Measurements from ENCODE around the gene CATSPERZ. TPM values are rescaled to one million over a fixed set of nuclear protein-coding genes. Genes with fewer than 3 reads are reported as not detected.

The CATSPERZ gene
- total RNA-seq, 2 donors from 2014 or later: not detected

DNA sequence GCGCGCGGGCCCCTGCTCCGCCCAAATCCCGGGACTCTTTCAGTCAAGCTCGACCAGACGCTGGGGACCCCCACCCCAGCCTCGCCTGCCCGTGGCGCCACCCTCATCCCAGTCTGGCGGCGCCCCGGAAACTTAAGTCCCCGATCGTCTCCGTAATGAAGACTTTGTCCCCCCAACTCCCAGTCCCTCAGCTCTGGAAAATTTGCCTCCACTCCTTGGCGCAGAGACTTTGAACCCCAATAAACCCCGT lies 48.5 kb upstream of the CATSPERZ start:
- WGBS, 2 experiments (ENCODE audit: insufficient coverage in 1 of 2, insufficient read length in 1 of 2): 0% methylated on average over 16 to 18 of the region's 18 CpGs

DNA sequence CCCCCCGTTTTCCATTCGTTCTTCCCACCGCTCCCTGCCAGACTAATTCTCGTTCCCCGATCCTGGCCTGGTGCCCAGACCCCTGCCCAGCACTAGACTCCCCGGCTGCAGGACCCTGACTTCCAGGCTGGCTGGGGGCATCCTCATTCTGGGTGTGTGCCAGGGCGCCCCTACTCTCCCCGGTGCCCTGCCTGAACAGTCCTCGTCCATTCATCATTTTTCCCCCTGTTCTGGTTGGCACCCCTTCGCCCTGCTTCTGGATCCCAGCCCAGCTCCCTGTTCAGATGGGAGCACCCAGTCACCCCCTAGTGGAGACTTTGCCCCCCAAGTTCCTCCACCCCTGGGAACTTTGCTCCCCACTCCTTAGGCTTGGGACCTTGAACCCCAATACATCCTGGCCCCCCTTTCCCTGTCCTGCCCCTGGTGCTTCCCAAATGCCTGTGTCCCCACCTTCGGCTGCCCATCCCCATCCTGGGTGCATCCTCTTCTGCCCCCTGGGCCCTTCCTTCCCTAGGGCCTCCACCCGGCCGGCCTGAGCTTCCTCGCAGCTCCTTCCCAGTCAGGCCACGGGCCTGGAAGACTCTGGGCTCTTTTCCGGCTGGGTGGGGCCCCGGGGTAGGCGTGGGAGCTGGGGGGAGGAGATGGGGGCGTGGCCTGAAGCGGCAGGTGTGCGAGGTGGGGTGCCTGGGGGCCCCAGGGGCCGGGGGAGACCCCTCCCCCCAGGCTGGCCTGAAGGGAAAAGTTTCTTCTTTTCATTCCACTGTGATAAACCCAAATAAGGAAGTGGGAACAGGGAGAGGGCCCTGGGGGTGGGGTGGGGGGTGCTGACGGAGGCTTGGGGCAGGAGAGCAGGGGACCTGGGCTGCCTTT lies 47.9 kb upstream of the CATSPERZ start:
- Mint-ChIP-seq H3K9me3 (no peaks in the 10 kb centered on the region), H3K4me3 (peak overlapping the region; percentile 86), H3K4me1 (peaks cover 29% of the 10 kb centered on the region), H3K27me3 (ENCODE audit: insufficient read depth) (no peaks in the 10 kb centered on the region), H3K27ac (peak overlapping the region; percentile 85), H3K36me3 (ENCODE audit: low read depth) (peaks cover 14% of the 10 kb centered on the region)
- peak overlapping the region; percentile 69 for H3K9ac ChIP-seq (ENCODE audit: extremely low read depth, low read length, poor library complexity, severe bottlenecking)
- peaks cover 11% of the 10 kb centered on the region for H3K4me1 ChIP-seq (ENCODE audit: control insufficient read depth, insufficient read depth, low read length)
- no peaks in the 10 kb centered on the region for H3K9me3 ChIP-seq (ENCODE audit: control insufficient read depth, low read length)
- no peak overlapping the region for H3K27ac ChIP-seq (ENCODE audit: low read depth, low read length)
- DNase-seq: peak; percentile 72
- H3K4me3 ChIP-seq (ENCODE audit: low read length): peak overlapping the region; percentile 94
- H3K36me3 ChIP-seq (ENCODE audit: control insufficient read depth, insufficient read depth, low read length): peaks cover 33% of the 10 kb centered on the region
- 6 to 12% methylated on average over 9 to 21 of the region's 23 CpGs for WGBS, 2 experiments (ENCODE audit: insufficient coverage in 1 of 2, insufficient read length in 1 of 2)
- TF ChIP-seq, protein P1, sequence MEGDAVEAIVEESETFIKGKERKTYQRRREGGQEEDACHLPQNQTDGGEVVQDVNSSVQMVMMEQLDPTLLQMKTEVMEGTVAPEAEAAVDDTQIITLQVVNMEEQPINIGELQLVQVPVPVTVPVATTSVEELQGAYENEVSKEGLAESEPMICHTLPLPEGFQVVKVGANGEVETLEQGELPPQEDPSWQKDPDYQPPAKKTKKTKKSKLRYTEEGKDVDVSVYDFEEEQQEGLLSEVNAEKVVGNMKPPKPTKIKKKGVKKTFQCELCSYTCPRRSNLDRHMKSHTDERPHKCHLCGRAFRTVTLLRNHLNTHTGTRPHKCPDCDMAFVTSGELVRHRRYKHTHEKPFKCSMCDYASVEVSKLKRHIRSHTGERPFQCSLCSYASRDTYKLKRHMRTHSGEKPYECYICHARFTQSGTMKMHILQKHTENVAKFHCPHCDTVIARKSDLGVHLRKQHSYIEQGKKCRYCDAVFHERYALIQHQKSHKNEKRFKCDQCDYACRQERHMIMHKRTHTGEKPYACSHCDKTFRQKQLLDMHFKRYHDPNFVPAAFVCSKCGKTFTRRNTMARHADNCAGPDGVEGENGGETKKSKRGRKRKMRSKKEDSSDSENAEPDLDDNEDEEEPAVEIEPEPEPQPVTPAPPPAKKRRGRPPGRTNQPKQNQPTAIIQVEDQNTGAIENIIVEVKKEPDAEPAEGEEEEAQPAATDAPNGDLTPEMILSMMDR (conservative IDR thresholded peaks at IDR 0.05): peak; percentile 40
- no peaks in the 10 kb centered on the region for H3K27me3 ChIP-seq (ENCODE audit: control insufficient read depth, insufficient read depth, low read length, poor library complexity, severe bottlenecking)

More for the DNA sequence above, 48.5 kb upstream of the CATSPERZ start:
- Histone ChIP-seq H3K27ac (ENCODE audit: low read depth, low read length) (no peak overlapping the region), H3K4me1 (ENCODE audit: control insufficient read depth, insufficient read depth, low read length) (peaks cover 11% of the 10 kb centered on the region), H3K4me3 (ENCODE audit: low read length) (peak overlapping the region; percentile 94), H3K36me3 (ENCODE audit: control insufficient read depth, insufficient read depth, low read length) (peaks cover 32% of the 10 kb centered on the region), H3K9ac (ENCODE audit: extremely low read depth, low read length, poor library complexity, severe bottlenecking) (peak overlapping the region; percentile 69), H3K27me3 (ENCODE audit: control insufficient read depth, insufficient read depth, low read length, poor library complexity, severe bottlenecking) (no peaks in the 10 kb centered on the region), H3K9me3 (ENCODE audit: control insufficient read depth, low read length) (no peaks in the 10 kb centered on the region)
- peaks cover 29% of the 10 kb centered on the region for H3K4me1 Mint-ChIP-seq
- H3K27me3 Mint-ChIP-seq (ENCODE audit: insufficient read depth): no peaks in the 10 kb centered on the region
- no peaks in the 10 kb centered on the region for H3K9me3 Mint-ChIP-seq
- TF ChIP-seq, protein P1 (conservative IDR thresholded peaks at IDR 0.05): no peak
- no peak for DNase-seq
- H3K36me3 Mint-ChIP-seq (ENCODE audit: low read depth): peaks cover 13% of the 10 kb centered on the region
- peak overlapping the region; percentile 86 for H3K4me3 Mint-ChIP-seq
- H3K27ac Mint-ChIP-seq: peak overlapping the region; percentile 85

DNA sequence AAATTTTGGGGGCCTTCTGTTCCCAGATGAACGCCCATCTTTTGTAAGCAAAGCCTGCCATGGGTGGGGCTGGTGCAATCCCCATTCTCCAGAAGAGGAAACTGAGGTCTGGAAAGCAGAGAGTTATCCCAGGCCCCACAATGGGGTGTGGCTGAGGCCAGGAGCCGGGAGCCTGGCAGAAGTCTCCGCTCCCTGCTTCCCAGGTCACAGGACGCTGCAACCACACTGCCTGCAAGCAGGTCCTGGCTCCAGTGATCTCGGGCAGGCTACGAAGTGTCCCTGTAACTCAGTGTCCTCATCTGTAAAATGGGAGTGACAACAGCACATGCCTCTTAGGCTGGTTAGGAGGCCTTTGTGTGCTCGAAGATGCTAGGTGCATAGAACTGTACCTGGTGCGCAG lies 47.1 kb upstream of the CATSPERZ start:
- no peaks in the 10 kb centered on the region for H3K27me3 Mint-ChIP-seq (ENCODE audit: insufficient read depth)
- H3K9me3 Mint-ChIP-seq: no peaks in the 10 kb centered on the region
- Histone ChIP-seq H3K4me3 (ENCODE audit: low read length) (peak overlapping the region; percentile 94), H3K9me3 (ENCODE audit: control insufficient read depth, low read length) (no peaks in the 10 kb centered on the region), H3K27me3 (ENCODE audit: control insufficient read depth, insufficient read depth, low read length, poor library complexity, severe bottlenecking) (no peaks in the 10 kb centered on the region), H3K36me3 (ENCODE audit: control insufficient read depth, insufficient read depth, low read length) (peaks cover 33% of the 10 kb centered on the region), H3K9ac (ENCODE audit: extremely low read depth, low read length, poor library complexity, severe bottlenecking) (no peak overlapping the region), H3K4me1 (ENCODE audit: control insufficient read depth, insufficient read depth, low read length) (peaks cover 11% of the 10 kb centered on the region), H3K27ac (ENCODE audit: low read depth, low read length) (no peak overlapping the region)
- no peak for DNase-seq
- peaks cover 25% of the 10 kb centered on the region for H3K4me1 Mint-ChIP-seq
- TF ChIP-seq, protein P1 (conservative IDR thresholded peaks at IDR 0.05): no peak
- 89% methylated on average over 7 to 8 of the region's 8 CpGs for WGBS, 2 experiments (ENCODE audit: insufficient coverage in 1 of 2, insufficient read length in 1 of 2)
- H3K27ac Mint-ChIP-seq: no peak overlapping the region
- peaks cover 19% of the 10 kb centered on the region for H3K36me3 Mint-ChIP-seq (ENCODE audit: low read depth)
- H3K4me3 Mint-ChIP-seq: peak overlapping the region; percentile 86

Data from endodermal cell (in vitro differentiated cells).